Transverse colon (tissue), 4 donors: ENCODE data around the gene IFNK.

Experiments used
- CTCF ChIP-seq, 5 experiments: fragments of 200-600 bp in 3 of 5; fragments of 450-650 bp in 2 of 5; sonication (generic) in 3 of 5; IDR thresholded peaks; 1 replicate in 2 of 5; 2 replicates in 3 of 5; pipeline ENCODE4 v1.5.1; 2016 to 2017; ENCODE audit warnings: antibody characterized with exemption in 5 of 5, inconsistent platforms in 3 of 5, mild to moderate bottlenecking in 2 of 5, moderate library complexity in 1 of 5
- EP300 ChIP-seq: sonication (generic); formaldehyde crosslinking; IDR thresholded peaks from one replicate; pipeline ENCODE4 v1.6.1; 2017; ENCODE audit warnings: antibody characterized with exemption, low read depth
- POLR2A ChIP-seq: fragments of 450-650 bp; IDR thresholded peaks from one replicate; pipeline ENCODE4 v1.6.1; 2016; ENCODE audit warnings: antibody characterized with exemption, mild to moderate bottlenecking, moderate library complexity
- POLR2AphosphoS5 ChIP-seq, 3 donors: sonication (generic); formaldehyde crosslinking; IDR thresholded peaks; one replicate each; pipeline ENCODE4 v1.6.1; 2016; ENCODE audit warnings: antibody characterized with exemption in 3 of 3

GRCh38 chr9:27514551-27514950 lies 9.5 kb upstream of the IFNK start:
- TF ChIP-seq CTCF (IDR thresholded peaks at IDR 0.05) (no peak), POLR2A (no peak), POLR2AphosphoS5 (IDR thresholded peaks at IDR 0.05) (no peak), EP300 (no peak)
